A673 (cell line): ENCODE measurements around the gene ZBED2.

Source experiments
- EZH2 ChIP-seq: fragments of 200-600 bp; sonication (generic); IDR thresholded peaks from 2 replicates; pipeline ENCODE4 v1.6.1; 2017; ENCODE audit warnings: borderline replicate concordance, low read depth, mild to moderate bottlenecking, mixed read lengths, antibody characterized with exemption, low read length; ENCODE audit not compliant: poor library complexity, severe bottlenecking
- TF ChIP-seq, protein P1 (sequence below): fragments of 300-800, 200-600 bp; sonication (generic); conservative IDR thresholded peaks from 2 replicates; pipeline ENCODE4 v1.5.1; 2017; ENCODE audit warnings: low read depth, mild to moderate bottlenecking, antibody characterized with exemption, low read length, moderate library complexity, mixed read lengths

DNA sequence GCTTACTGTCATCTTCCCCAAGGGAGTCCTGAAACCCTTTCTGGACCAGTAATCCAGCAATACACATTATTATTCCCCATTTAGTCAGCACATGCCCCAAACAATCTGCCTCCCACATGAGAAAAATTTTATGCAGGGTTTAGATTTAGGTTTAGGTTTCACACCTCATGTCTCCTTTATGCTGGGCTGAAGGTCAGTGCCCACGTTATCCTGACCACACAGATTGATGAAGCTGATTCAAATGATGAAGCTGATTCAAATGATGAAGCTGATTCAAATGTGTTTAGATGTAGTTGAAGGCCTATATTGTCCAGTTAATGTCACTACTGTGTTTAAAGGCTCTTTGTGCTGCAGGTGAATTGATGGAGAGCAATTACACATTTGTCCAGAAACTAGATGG, 18.1 kb upstream of the ZBED2 start:
- TF ChIP-seq, protein P1, sequence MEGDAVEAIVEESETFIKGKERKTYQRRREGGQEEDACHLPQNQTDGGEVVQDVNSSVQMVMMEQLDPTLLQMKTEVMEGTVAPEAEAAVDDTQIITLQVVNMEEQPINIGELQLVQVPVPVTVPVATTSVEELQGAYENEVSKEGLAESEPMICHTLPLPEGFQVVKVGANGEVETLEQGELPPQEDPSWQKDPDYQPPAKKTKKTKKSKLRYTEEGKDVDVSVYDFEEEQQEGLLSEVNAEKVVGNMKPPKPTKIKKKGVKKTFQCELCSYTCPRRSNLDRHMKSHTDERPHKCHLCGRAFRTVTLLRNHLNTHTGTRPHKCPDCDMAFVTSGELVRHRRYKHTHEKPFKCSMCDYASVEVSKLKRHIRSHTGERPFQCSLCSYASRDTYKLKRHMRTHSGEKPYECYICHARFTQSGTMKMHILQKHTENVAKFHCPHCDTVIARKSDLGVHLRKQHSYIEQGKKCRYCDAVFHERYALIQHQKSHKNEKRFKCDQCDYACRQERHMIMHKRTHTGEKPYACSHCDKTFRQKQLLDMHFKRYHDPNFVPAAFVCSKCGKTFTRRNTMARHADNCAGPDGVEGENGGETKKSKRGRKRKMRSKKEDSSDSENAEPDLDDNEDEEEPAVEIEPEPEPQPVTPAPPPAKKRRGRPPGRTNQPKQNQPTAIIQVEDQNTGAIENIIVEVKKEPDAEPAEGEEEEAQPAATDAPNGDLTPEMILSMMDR = no peak
- TF ChIP-seq EZH2 = no peak
